ENCODE results near the gene DDB1. TPM values are rescaled to one million over a fixed set of nuclear protein-coding genes. Genes with fewer than 3 reads are reported as not detected.

The DDB1 gene
- total and polyA plus RNA-seq, 10 of the 15 experiments (the other 5 are each of a cell fraction or from before 2014, with no cell fraction given) = 136 to 272 (median 216) TPM

DNA sequence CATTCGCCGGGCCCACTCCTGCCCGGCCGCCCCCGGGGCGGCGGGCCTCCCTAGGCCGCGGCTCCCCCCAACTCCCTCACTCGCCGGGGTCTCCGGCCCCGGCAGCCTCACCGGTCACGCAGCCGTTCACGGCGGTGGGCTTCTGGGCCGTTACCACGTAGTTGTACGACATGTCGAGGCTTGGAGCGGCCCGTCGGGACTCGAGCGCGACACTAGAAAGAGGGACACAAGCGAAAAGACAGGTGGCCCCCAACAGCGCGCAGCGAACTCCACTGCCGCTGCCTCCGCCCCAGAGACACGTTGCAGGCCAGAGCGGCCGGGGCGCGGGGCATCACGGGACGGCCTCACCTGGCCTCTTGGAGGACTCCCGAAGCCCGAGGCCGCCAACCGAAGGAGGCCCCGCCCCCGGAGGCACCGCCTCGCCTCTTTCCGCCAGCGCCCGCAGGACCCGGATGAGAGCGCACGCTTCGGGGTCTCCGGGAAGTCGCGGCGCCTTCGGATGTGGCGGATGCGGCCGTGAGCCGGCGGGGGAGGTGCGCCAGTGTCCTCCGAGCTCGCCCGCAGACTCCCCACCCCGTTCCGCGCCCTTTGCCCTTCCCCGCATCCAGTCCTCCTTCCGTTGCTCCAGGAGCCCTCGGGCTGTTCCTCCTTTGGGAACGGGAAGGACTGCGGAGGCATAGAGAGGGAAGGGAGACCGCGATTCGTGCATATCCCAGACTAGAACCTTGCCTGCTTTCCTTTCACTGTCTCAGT lies at the start of gene DDB1, which contains the start of gene TKFC (continued):
- TF ChIP-seq BHLHE40 (IDR thresholded peaks at IDR 0.05; ENCODE audit: borderline replicate concordance in 1 of 2, low read depth in 2 of 2, low read length in 1 of 2) (peak; percentile 83 to 91), SUPT20H (IDR thresholded peaks at IDR 0.05; ENCODE audit: borderline replicate concordance, control insufficient read depth, low read depth, low read length) (no peak), BACH1 (IDR thresholded peaks at IDR 0.05; ENCODE audit: borderline replicate concordance) (peak; percentile 47; the same call in 1 of the 2 replicates), SIX5 (IDR thresholded peaks at IDR 0.05; ENCODE audit: low read depth, low read length, severe bottlenecking) (no peak), ZNF24 (IDR thresholded peaks at IDR 0.05) (no peak), NFXL1 (IDR thresholded peaks at IDR 0.05; ENCODE audit: borderline replicate concordance) (no peak), NFYB (IDR thresholded peaks at IDR 0.05; ENCODE audit: insufficient read depth, low read depth, low read length) (peak; percentile 62; the same call in 1 of the 2 replicates), BCL11A (IDR thresholded peaks at IDR 0.05; ENCODE audit: low read depth, low read length) (no peak), ATF7 (IDR thresholded peaks at IDR 0.05; ENCODE audit: low read depth) (no peak), EP300 (IDR thresholded peaks at IDR 0.05; ENCODE audit: borderline replicate concordance in 1 of 2, control insufficient read depth in 1 of 2, low read depth in 2 of 2, low read length in 2 of 2) (no peak), POLR2A (IDR thresholded peaks at IDR 0.05; ENCODE audit: low read depth, low read length) (peak; percentile 98), GABPA (IDR thresholded peaks at IDR 0.05; ENCODE audit: low read depth) (no peak), EGR1 (IDR thresholded peaks at IDR 0.05; ENCODE audit: borderline replicate concordance in 1 of 2, low read depth in 2 of 2, low read length in 2 of 2) (peak in 1 of 2 experiments; percentile 87; a peak in 2 of 3 replicates), IRF4 (IDR thresholded peaks at IDR 0.05; ENCODE audit: low read depth, low read length) (no peak), MEF2B (IDR thresholded peaks at IDR 0.05; ENCODE audit: partially characterized antibody, poor library complexity, severe bottlenecking) (peak; percentile 16), RAD21 (IDR thresholded peaks at IDR 0.05; ENCODE audit: insufficient read depth, low read depth, low read length) (no peak), STAT1 (conservative IDR thresholded peaks at IDR 0.05) (no peak; the same call in 1 of the 2 replicates), POLR2AphosphoS2 (IDR thresholded peaks at IDR 0.05; ENCODE audit: low read depth, low read length) (peak; percentile 94)
- TF ChIP-seq, protein P1, sequence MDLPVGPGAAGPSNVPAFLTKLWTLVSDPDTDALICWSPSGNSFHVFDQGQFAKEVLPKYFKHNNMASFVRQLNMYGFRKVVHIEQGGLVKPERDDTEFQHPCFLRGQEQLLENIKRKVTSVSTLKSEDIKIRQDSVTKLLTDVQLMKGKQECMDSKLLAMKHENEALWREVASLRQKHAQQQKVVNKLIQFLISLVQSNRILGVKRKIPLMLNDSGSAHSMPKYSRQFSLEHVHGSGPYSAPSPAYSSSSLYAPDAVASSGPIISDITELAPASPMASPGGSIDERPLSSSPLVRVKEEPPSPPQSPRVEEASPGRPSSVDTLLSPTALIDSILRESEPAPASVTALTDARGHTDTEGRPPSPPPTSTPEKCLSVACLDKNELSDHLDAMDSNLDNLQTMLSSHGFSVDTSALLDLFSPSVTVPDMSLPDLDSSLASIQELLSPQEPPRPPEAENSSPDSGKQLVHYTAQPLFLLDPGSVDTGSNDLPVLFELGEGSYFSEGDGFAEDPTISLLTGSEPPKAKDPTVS (IDR thresholded peaks at IDR 0.05; ENCODE audit: low read depth, low read length) = no peak
- TF ChIP-seq, protein P2, sequence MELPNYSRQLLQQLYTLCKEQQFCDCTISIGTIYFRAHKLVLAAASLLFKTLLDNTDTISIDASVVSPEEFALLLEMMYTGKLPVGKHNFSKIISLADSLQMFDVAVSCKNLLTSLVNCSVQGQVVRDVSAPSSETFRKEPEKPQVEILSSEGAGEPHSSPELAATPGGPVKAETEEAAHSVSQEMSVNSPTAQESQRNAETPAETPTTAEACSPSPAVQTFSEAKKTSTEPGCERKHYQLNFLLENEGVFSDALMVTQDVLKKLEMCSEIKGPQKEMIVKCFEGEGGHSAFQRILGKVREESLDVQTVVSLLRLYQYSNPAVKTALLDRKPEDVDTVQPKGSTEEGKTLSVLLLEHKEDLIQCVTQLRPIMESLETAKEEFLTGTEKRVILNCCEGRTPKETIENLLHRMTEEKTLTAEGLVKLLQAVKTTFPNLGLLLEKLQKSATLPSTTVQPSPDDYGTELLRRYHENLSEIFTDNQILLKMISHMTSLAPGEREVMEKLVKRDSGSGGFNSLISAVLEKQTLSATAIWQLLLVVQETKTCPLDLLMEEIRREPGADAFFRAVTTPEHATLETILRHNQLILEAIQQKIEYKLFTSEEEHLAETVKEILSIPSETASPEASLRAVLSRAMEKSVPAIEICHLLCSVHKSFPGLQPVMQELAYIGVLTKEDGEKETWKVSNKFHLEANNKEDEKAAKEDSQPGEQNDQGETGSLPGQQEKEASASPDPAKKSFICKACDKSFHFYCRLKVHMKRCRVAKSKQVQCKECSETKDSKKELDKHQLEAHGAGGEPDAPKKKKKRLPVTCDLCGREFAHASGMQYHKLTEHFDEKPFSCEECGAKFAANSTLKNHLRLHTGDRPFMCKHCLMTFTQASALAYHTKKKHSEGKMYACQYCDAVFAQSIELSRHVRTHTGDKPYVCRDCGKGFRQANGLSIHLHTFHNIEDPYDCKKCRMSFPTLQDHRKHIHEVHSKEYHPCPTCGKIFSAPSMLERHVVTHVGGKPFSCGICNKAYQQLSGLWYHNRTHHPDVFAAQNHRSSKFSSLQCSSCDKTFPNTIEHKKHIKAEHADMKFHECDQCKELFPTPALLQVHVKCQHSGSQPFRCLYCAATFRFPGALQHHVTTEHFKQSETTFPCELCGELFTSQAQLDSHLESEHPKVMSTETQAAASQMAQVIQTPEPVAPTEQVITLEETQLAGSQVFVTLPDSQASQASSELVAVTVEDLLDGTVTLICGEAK (IDR thresholded peaks at IDR 0.05; ENCODE audit: borderline replicate concordance) = no peak
- TF ChIP-seq, protein P3, sequence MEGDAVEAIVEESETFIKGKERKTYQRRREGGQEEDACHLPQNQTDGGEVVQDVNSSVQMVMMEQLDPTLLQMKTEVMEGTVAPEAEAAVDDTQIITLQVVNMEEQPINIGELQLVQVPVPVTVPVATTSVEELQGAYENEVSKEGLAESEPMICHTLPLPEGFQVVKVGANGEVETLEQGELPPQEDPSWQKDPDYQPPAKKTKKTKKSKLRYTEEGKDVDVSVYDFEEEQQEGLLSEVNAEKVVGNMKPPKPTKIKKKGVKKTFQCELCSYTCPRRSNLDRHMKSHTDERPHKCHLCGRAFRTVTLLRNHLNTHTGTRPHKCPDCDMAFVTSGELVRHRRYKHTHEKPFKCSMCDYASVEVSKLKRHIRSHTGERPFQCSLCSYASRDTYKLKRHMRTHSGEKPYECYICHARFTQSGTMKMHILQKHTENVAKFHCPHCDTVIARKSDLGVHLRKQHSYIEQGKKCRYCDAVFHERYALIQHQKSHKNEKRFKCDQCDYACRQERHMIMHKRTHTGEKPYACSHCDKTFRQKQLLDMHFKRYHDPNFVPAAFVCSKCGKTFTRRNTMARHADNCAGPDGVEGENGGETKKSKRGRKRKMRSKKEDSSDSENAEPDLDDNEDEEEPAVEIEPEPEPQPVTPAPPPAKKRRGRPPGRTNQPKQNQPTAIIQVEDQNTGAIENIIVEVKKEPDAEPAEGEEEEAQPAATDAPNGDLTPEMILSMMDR (IDR thresholded peaks at IDR 0.05 in 2 of 3, conservative IDR thresholded peaks at IDR 0.05 in 1 of 3; ENCODE audit: control insufficient read depth in 2 of 3, extremely low read depth in 1 of 3, insufficient read depth in 1 of 3, low read depth in 3 of 3, low read length in 3 of 3) = no peak

All from GM12878 (cell line).